ENCODE data around the gene PRRX2.

The PRRX2 gene

GRCh38 chr9:129665814-129666520 is 520 bp downstream of the PRRX2 start:
- no peaks in the 10 kb centered on the region for H3K9me3 ChIP-seq (ENCODE audit: control insufficient read depth, low read length)
- peaks cover 13% of the 10 kb centered on the region for H3K27me3 ChIP-seq (ENCODE audit: control insufficient read depth, insufficient read depth, low read length)
- no peaks in the 10 kb centered on the region for H3K36me3 ChIP-seq (ENCODE audit: control insufficient read depth, insufficient read depth, low read length)
- H3K4me1 ChIP-seq (ENCODE audit: control insufficient read depth, insufficient read depth, low read length) = peaks cover 11% of the 10 kb centered on the region
- no peak overlapping the region for H3K9ac ChIP-seq (ENCODE audit: low read length)
- no peak overlapping the region for H3K4me3 ChIP-seq (ENCODE audit: low read length)

GRCh38 chr9:129666575-129666974 is 1.1 kb downstream of the PRRX2 start:
- Histone ChIP-seq H3K4me3 (ENCODE audit: low read length) (no peak overlapping the region), H3K9me3 (ENCODE audit: control insufficient read depth, low read length) (no peaks in the 10 kb centered on the region), H3K4me1 (ENCODE audit: control insufficient read depth, insufficient read depth, low read length) (peaks cover 11% of the 10 kb centered on the region), H3K36me3 (ENCODE audit: control insufficient read depth, insufficient read depth, low read length) (no peaks in the 10 kb centered on the region), H3K9ac (ENCODE audit: low read length) (no peak overlapping the region), H3K27me3 (ENCODE audit: control insufficient read depth, insufficient read depth, low read length) (peaks cover 13% of the 10 kb centered on the region)

GRCh38 chr9:129667378-129667777 is 1.9 kb downstream of the PRRX2 start:
- H3K27me3 ChIP-seq (ENCODE audit: control insufficient read depth, insufficient read depth, low read length) = peaks cover 13% of the 10 kb centered on the region
- H3K9me3 ChIP-seq (ENCODE audit: control insufficient read depth, low read length) = no peaks in the 10 kb centered on the region
- no peak overlapping the region for H3K4me3 ChIP-seq (ENCODE audit: low read length)
- H3K36me3 ChIP-seq (ENCODE audit: control insufficient read depth, insufficient read depth, low read length) = no peaks in the 10 kb centered on the region
- no peak overlapping the region for H3K9ac ChIP-seq (ENCODE audit: low read length)
- H3K4me1 ChIP-seq (ENCODE audit: control insufficient read depth, insufficient read depth, low read length) = peaks cover 11% of the 10 kb centered on the region

- peaks cover 13% of the 10 kb centered on the region for H3K27me3 ChIP-seq (ENCODE audit: control insufficient read depth, insufficient read depth, low read length)
- H3K4me3 ChIP-seq (ENCODE audit: low read length) = no peak overlapping the region
- no peaks in the 10 kb centered on the region for H3K36me3 ChIP-seq (ENCODE audit: control insufficient read depth, insufficient read depth, low read length)
- peaks cover 11% of the 10 kb centered on the region for H3K4me1 ChIP-seq (ENCODE audit: control insufficient read depth, insufficient read depth, low read length)
- H3K9ac ChIP-seq (ENCODE audit: low read length) = no peak overlapping the region
- H3K9me3 ChIP-seq (ENCODE audit: control insufficient read depth, low read length) = no peaks in the 10 kb centered on the region
Measured at GRCh38 chr9:129667850-129668249, 2.4 kb downstream of the PRRX2 start.

- Histone ChIP-seq H3K9me3 (ENCODE audit: control insufficient read depth, low read length) (no peaks in the 10 kb centered on the region), H3K27me3 (ENCODE audit: control insufficient read depth, insufficient read depth, low read length) (peaks cover 13% of the 10 kb centered on the region), H3K4me3 (ENCODE audit: low read length) (no peak overlapping the region), H3K36me3 (ENCODE audit: control insufficient read depth, insufficient read depth, low read length) (no peaks in the 10 kb centered on the region), H3K4me1 (ENCODE audit: control insufficient read depth, insufficient read depth, low read length) (peaks cover 11% of the 10 kb centered on the region), H3K9ac (ENCODE audit: low read length) (no peak overlapping the region)
Measured at GRCh38 chr9:129669141-129669718, 3.8 kb downstream of the PRRX2 start.

- H3K4me1 ChIP-seq (ENCODE audit: control insufficient read depth, insufficient read depth, low read length) = peaks cover 11% of the 10 kb centered on the region
- no peak overlapping the region for H3K9ac ChIP-seq (ENCODE audit: low read length)
- H3K4me3 ChIP-seq (ENCODE audit: low read length) = no peak overlapping the region
- peaks cover 9% of the 10 kb centered on the region for H3K27me3 ChIP-seq (ENCODE audit: control insufficient read depth, insufficient read depth, low read length)
- no peaks in the 10 kb centered on the region for H3K9me3 ChIP-seq (ENCODE audit: control insufficient read depth, low read length)
- no peaks in the 10 kb centered on the region for H3K36me3 ChIP-seq (ENCODE audit: control insufficient read depth, insufficient read depth, low read length)
Measured at GRCh38 chr9:129669946-129670345, 4.5 kb downstream of the PRRX2 start.

- Histone ChIP-seq H3K4me1 (ENCODE audit: control insufficient read depth, insufficient read depth, low read length) (peaks cover 11% of the 10 kb centered on the region), H3K9ac (ENCODE audit: low read length) (no peak overlapping the region), H3K4me3 (ENCODE audit: low read length) (no peak overlapping the region), H3K9me3 (ENCODE audit: control insufficient read depth, low read length) (no peaks in the 10 kb centered on the region), H3K36me3 (ENCODE audit: control insufficient read depth, insufficient read depth, low read length) (no peaks in the 10 kb centered on the region), H3K27me3 (ENCODE audit: control insufficient read depth, insufficient read depth, low read length) (peaks cover 3% of the 10 kb centered on the region)
Measured at GRCh38 chr9:129671065-129671464, 5.6 kb downstream of the PRRX2 start.

GRCh38 chr9:129671519-129671918 is 6.1 kb downstream of the PRRX2 start:
- peaks cover 7% of the 10 kb centered on the region for H3K27me3 ChIP-seq (ENCODE audit: control insufficient read depth, insufficient read depth, low read length)

GRCh38 chr9:129672702-129673101 is 7.3 kb downstream of the PRRX2 start:
- H3K4me1 ChIP-seq (ENCODE audit: control insufficient read depth, insufficient read depth, low read length) = no peaks in the 10 kb centered on the region
- no peaks in the 10 kb centered on the region for H3K36me3 ChIP-seq (ENCODE audit: control insufficient read depth, insufficient read depth, low read length)
- H3K27me3 ChIP-seq (ENCODE audit: control insufficient read depth, insufficient read depth, low read length) = peaks cover 8% of the 10 kb centered on the region
- H3K4me3 ChIP-seq (ENCODE audit: low read length) = no peak overlapping the region
- no peaks in the 10 kb centered on the region for H3K9me3 ChIP-seq (ENCODE audit: control insufficient read depth, low read length)
- no peak overlapping the region for H3K9ac ChIP-seq (ENCODE audit: low read length)

More at GRCh38 chr9:129671519-129671918, 6.1 kb downstream of the PRRX2 start:
- no peak overlapping the region for H3K9ac ChIP-seq (ENCODE audit: low read length)
- H3K36me3 ChIP-seq (ENCODE audit: control insufficient read depth, insufficient read depth, low read length) = no peaks in the 10 kb centered on the region
- no peaks in the 10 kb centered on the region for H3K9me3 ChIP-seq (ENCODE audit: control insufficient read depth, low read length)
- H3K4me1 ChIP-seq (ENCODE audit: control insufficient read depth, insufficient read depth, low read length) = peaks cover 6% of the 10 kb centered on the region
- no peak overlapping the region for H3K4me3 ChIP-seq (ENCODE audit: low read length)

- H3K4me1 ChIP-seq (ENCODE audit: control insufficient read depth, insufficient read depth, low read length) = no peaks in the 10 kb centered on the region
- H3K9me3 ChIP-seq (ENCODE audit: control insufficient read depth, low read length) = no peaks in the 10 kb centered on the region
- no peak overlapping the region for H3K4me3 ChIP-seq (ENCODE audit: low read length)
- H3K27me3 ChIP-seq (ENCODE audit: control insufficient read depth, insufficient read depth, low read length) = peaks cover 8% of the 10 kb centered on the region
- H3K9ac ChIP-seq (ENCODE audit: low read length) = no peak overlapping the region
- no peaks in the 10 kb centered on the region for H3K36me3 ChIP-seq (ENCODE audit: control insufficient read depth, insufficient read depth, low read length)
Measured at GRCh38 chr9:129673602-129674001, 8.2 kb downstream of the PRRX2 start.

GRCh38 chr9:129674229-129674628 is 8.8 kb downstream of the PRRX2 start:
- Histone ChIP-seq H3K4me1 (ENCODE audit: control insufficient read depth, insufficient read depth, low read length) (no peaks in the 10 kb centered on the region), H3K9ac (ENCODE audit: low read length) (no peak overlapping the region), H3K27me3 (ENCODE audit: control insufficient read depth, insufficient read depth, low read length) (peaks cover 8% of the 10 kb centered on the region), H3K9me3 (ENCODE audit: control insufficient read depth, low read length) (no peaks in the 10 kb centered on the region), H3K4me3 (ENCODE audit: low read length) (no peak overlapping the region), H3K36me3 (ENCODE audit: control insufficient read depth, insufficient read depth, low read length) (no peaks in the 10 kb centered on the region)

GRCh38 chr9:129675620-129676019 is 10.2 kb downstream of the PRRX2 start:
- Histone ChIP-seq H3K4me1 (ENCODE audit: control insufficient read depth, insufficient read depth, low read length) (no peaks in the 10 kb centered on the region), H3K9me3 (ENCODE audit: control insufficient read depth, low read length) (no peaks in the 10 kb centered on the region), H3K4me3 (ENCODE audit: low read length) (no peak overlapping the region), H3K27me3 (ENCODE audit: control insufficient read depth, insufficient read depth, low read length) (peaks cover 8% of the 10 kb centered on the region), H3K36me3 (ENCODE audit: control insufficient read depth, insufficient read depth, low read length) (no peaks in the 10 kb centered on the region), H3K9ac (ENCODE audit: low read length) (no peak overlapping the region)

All from mucosa of stomach (tissue), 1 donor.